ELR (cell line): ENCODE measurements around the gene KXD1.

Experiments used
- DNase-seq: peaks from one replicate; pipeline ENCODE4 v3.0.0-alpha.2; 2015; ENCODE audit warnings: low read depth

The KXD1 gene

GRCh38 chr19:18613589-18614234 lies 56.0 kb downstream of the KXD1 start:
- no peak for DNase-seq

- DNase-seq: no peak
These were observed 58.4 kb downstream of the KXD1 start for GRCh38 chr19:18616023-18616422.

GRCh38 chr19:18617562-18617961 lies 59.9 kb downstream of the KXD1 start:
- DNase-seq: no peak

GRCh38 chr19:18618236-18618635 lies 60.6 kb downstream of the KXD1 start:
- no peak for DNase-seq
